Stimulated activated CD8-positive, alpha-beta memory T cell treated with anti-CD3 and anti-CD28 coated beads, Interleukin-15, amount 100 ng/mL, for 4 hours (primary cell): ENCODE measurements around the gene DNAH10.
A peak's percentile ranks its signal among the peaks of the same experiment; 100 is the strongest.

ENCODE experiments used
- DNase-seq, 2 donors: peaks; one replicate each; pipeline ENCODE4 v3.0.0-alpha.2; 2020; ENCODE audit warnings: low read depth in 2 of 2

The DNAH10 gene, protein sequence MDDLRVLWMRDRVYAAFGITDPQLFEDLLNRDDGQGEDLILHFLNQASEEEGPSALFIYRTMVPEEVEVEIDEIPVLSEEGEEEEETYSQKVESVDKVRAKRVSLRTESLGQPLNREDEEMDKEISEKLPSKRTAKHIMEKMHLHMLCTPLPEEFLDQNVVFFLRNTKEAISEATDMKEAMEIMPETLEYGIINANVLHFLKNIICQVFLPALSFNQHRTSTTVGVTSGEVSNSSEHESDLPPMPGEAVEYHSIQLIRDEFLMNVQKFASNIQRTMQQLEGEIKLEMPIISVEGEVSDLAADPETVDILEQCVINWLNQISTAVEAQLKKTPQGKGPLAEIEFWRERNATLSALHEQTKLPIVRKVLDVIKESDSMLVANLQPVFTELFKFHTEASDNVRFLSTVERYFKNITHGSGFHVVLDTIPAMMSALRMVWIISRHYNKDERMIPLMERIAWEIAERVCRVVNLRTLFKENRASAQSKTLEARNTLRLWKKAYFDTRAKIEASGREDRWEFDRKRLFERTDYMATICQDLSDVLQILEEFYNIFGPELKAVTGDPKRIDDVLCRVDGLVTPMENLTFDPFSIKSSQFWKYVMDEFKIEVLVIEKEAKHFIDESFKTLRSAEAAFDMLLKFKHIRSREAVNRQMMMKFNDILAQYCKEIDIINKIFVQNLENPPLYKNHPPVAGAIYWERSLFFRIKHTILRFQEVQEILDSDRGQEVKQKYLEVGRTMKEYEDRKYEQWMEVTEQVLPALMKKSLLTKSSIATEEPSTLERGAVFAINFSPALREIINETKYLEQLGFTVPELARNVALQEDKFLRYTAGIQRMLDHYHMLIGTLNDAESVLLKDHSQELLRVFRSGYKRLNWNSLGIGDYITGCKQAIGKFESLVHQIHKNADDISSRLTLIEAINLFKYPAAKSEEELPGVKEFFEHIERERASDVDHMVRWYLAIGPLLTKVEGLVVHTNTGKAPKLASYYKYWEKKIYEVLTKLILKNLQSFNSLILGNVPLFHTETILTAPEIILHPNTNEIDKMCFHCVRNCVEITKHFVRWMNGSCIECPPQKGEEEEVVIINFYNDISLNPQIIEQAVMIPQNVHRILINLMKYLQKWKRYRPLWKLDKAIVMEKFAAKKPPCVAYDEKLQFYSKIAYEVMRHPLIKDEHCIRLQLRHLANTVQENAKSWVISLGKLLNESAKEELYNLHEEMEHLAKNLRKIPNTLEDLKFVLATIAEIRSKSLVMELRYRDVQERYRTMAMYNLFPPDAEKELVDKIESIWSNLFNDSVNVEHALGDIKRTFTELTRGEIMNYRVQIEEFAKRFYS (N-terminal part only)

GRCh38 chr12:123761841-123762714 is at the start of gene DNAH10:
DNAH10 (plus strand) TSS chr12:123762301; CDS start chr12:123762337, 36 bp downstream.
- peak in 1 of 2 donors; percentile 32 for DNase-seq

- no peak for DNase-seq
Measured at GRCh38 chr12:123712780-123713319, 49.3 kb upstream of the DNAH10 start.

GRCh38 chr12:123713398-123713797 is 48.7 kb upstream of the DNAH10 start:
- no peak for DNase-seq

GRCh38 chr12:123713823-123714585 is 48.1 kb upstream of the DNAH10 start:
- DNase-seq, result no peak

- no peak for DNase-seq
Measured at GRCh38 chr12:123715195-123715594, 46.9 kb upstream of the DNAH10 start.

- no peak for DNase-seq
Measured at GRCh38 chr12:123717350-123717749, 44.8 kb upstream of the DNAH10 start.

- no peak for DNase-seq
Measured at GRCh38 chr12:123720141-123720814, 41.8 kb upstream of the DNAH10 start.

- DNase-seq, result no peak
Measured at GRCh38 chr12:123721245-123721644, 40.9 kb upstream of the DNAH10 start.

GRCh38 chr12:123723011-123723410 is 39.1 kb upstream of the DNAH10 start:
- DNase-seq, result no peak

GRCh38 chr12:123723765-123724164 is 38.3 kb upstream of the DNAH10 start:
- peak in 1 of 2 donors; percentile 24 for DNase-seq

DNA sequence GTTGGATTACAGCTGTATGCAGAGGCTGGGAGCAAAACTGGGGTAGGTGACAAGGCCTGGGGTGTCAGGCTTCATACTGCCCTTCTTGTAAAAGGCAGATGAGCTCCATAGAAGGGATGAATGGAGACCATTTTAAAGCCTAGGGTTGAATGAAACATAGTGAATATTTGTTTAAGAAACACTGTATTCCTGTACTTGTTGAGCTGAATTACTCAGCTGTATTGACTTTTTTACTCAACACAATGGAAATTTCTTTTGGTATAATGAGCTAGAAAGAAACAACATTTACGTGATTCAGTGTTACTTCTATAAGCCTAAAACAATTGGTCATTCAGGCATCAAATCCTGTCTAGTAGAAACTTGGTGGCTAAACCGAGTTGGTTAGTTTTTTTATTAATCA is 35.9 kb upstream of the DNAH10 start:
- no peak for DNase-seq

GRCh38 chr12:123726962-123727361 is 35.1 kb upstream of the DNAH10 start:
- no peak for DNase-seq

GRCh38 chr12:123727878-123728277 is 34.2 kb upstream of the DNAH10 start:
- DNase-seq, result no peak

- DNase-seq, result no peak
Measured at GRCh38 chr12:123731596-123731995, 30.5 kb upstream of the DNAH10 start.

DNA sequence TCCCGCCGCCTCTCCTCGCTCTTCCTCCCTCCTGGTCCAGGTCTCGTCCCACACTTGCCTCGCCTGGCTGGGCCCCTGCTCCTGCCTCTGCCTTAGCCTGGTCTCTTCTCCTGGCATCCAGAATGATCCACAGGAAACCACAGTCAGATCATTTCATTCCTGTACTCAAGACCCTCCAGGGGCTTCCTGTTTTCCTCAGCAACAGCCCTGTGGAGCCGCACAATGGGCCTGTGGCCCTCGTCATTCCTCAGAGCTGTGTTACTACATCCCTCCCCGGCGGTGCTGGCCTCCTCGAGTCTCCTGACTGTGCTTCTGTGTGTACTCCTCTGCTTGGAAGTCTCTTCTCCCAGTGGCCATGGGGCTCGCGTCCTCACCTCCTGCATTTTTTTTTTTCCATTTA is 29.9 kb upstream of the DNAH10 start:
- DNase-seq, result no peak

- DNase-seq, result no peak
Measured at GRCh38 chr12:123733229-123733628, 28.9 kb upstream of the DNAH10 start.

- no peak for DNase-seq
Measured at GRCh38 chr12:123734268-123734667, 27.8 kb upstream of the DNAH10 start.

GRCh38 chr12:123741937-123742572 is 20.0 kb upstream of the DNAH10 start:
- peak in 1 of 2 donors; percentile 8 for DNase-seq

DNA sequence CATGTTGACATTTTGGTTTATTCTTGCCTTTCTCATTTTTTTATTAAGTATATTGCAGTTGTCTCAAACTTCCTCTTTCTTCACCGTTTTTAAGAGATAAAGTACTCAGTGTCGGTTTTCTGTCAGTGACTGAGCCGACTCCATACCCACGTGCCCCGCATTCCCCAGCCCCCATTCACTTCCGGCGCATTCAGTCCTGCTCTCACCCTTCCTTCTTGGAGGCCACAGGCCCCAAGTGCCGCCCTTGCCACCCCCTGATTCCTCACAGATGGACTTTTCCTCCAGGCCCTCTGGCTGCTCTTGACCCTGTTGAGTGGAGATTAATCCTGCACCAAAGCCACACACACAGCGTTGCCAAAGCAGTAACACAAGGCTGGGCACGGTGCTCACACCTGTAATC is 19.1 kb upstream of the DNAH10 start:
- no peak for DNase-seq
